Vagina (tissue), 2 donors: Measurements from ENCODE around the gene ABCA3.

ENCODE experiments used
- POLR2A ChIP-seq, 2 donors: fragments of 450-650 bp; IDR thresholded peaks; one replicate each; pipeline ENCODE4 v1.6.1; 2017; ENCODE audit warnings: antibody characterized with exemption in 2 of 2, mild to moderate bottlenecking in 2 of 2, moderate library complexity in 2 of 2
- TF ChIP-seq, protein P1 (sequence below), 3 experiments: fragments of 450-650 bp in 2 of 3; fragments of 200-600 bp in 1 of 3; sonication (generic) in 1 of 3; IDR thresholded peaks; one replicate each; pipeline ENCODE4 v1.5.1; 2017 to 2019; ENCODE audit warnings: antibody characterized with exemption in 3 of 3, mild to moderate bottlenecking in 2 of 3, moderate library complexity in 2 of 3

DNA sequence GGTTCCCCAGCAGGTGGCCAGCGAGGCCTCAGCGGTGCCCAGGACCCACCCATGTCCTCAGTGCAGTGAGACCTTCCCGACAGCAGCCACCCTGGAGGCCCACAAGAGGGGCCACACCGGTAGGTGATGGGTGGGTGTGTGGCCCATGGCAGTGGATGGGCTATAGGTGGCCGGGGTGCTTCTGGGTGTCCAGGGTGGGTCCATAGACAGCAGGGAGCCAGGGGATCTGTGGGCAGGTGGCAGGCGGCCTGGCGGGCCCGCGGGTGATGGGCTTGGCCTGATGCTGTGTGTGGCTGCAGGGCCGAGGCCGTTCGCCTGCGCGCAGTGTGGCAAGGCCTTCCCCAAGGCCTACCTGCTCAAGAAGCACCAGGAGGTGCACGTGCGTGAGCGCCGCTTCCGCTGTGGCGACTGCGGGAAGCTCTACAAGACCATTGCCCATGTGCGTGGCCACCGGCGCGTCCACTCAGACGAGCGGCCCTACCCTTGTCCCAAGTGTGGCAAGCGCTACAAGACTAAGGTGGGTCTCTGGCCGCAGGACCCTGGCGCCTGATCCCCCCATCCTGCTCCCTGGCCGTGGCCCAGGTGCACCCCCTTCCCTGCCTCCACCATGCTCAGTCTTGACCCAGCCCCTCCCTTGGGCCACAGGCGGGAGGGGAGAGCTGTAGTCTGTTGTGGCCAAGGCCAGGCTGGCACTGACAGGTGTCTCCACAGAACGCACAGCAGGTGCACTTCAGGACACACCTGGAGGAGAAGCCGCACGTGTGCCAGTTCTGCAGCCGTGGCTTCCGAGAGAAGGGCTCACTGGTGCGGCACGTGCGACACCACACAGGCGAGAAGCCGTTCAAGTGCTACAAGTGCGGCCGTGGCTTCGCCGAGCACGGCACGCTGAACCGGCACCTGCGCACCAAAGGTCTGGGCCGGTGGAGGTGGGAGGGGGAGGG is 106.4 kb downstream of the ABCA3 start:
- no peak for TF ChIP-seq POLR2A (IDR thresholded peaks at IDR 0.05)
- TF ChIP-seq, protein P1, sequence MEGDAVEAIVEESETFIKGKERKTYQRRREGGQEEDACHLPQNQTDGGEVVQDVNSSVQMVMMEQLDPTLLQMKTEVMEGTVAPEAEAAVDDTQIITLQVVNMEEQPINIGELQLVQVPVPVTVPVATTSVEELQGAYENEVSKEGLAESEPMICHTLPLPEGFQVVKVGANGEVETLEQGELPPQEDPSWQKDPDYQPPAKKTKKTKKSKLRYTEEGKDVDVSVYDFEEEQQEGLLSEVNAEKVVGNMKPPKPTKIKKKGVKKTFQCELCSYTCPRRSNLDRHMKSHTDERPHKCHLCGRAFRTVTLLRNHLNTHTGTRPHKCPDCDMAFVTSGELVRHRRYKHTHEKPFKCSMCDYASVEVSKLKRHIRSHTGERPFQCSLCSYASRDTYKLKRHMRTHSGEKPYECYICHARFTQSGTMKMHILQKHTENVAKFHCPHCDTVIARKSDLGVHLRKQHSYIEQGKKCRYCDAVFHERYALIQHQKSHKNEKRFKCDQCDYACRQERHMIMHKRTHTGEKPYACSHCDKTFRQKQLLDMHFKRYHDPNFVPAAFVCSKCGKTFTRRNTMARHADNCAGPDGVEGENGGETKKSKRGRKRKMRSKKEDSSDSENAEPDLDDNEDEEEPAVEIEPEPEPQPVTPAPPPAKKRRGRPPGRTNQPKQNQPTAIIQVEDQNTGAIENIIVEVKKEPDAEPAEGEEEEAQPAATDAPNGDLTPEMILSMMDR (IDR thresholded peaks at IDR 0.05) = no peak
